A549 (cell line): ENCODE data around the gene KIF1C. TPM values are rescaled to one million over a fixed set of nuclear protein-coding genes. Genes with fewer than 3 reads are reported as not detected.

Experiments used
- ATAC-seq, 2 experiments: fragments of 200-7000 bp in 1 of 2; fragments of >200 bp in 1 of 2; cut with Nextera tagmentation in 1 of 2; cut with Tn5 transposase in 1 of 2; 3 replicates each; pipeline versions ENCODE4 v1.8.0 to v1.9.1; 2018 to 2020; ENCODE audit warnings: mild to moderate bottlenecking in 1 of 2, moderate library complexity in 1 of 2
- CTCF ChIA-PET: fragments of 300-600 bp; sonication (Branson Sonifier 250); formaldehyde crosslinking; extraction: SDS; loops from one replicate; lab custom pipeline; 2021; ENCODE audit warnings: antibody characterized with exemption, inconsistent platforms; lab: Yijun Ruan, JAX
- POLR2A ChIA-PET: fragments of 350-600 bp; formaldehyde crosslinking; extraction: SDS; loops from one replicate; lab custom pipeline; 2021; ENCODE audit warnings: antibody characterized with exemption, inconsistent platforms; lab: Yijun Ruan, JAX
- DNase-seq, 2 experiments: peaks; one replicate each; pipeline versions ENCODE4 v3.0.0 to v3.0.0-alpha.2; 2011 to 2016; ENCODE audit warnings: low read depth in 1 of 2, low spot score in 1 of 2
- FAIRE-seq: peaks from 2 replicates; lab custom pipeline; 2011; peaks lifted over from hg19 to GRCh38; lab: Jason Lieb, UNC
- H3K27ac ChIP-seq, 2 experiments: fragments of >200 bp; sonication (Bioruptor Twin); formaldehyde crosslinking; 3 replicates each; pipeline ENCODE4 v1.5.1; 2016 to 2017
- H3K4me1 ChIP-seq: fragments of >200 bp; sonication (Bioruptor Twin); formaldehyde crosslinking; 3 replicates; pipeline ENCODE4 v1.6.1; 2016
- H3K4me2 ChIP-seq: fragments of >200 bp; sonication (Bioruptor Twin); formaldehyde crosslinking; 3 replicates; pipeline ENCODE4 v1.6.1; 2016
- H3K4me3 ChIP-seq: fragments of >200 bp; sonication (Bioruptor Twin); formaldehyde crosslinking; 3 replicates; pipeline ENCODE4 v1.5.1; 2016
- H3K9me3 ChIP-seq: fragments of >200 bp; sonication (Bioruptor Twin); formaldehyde crosslinking; 3 replicates; pipeline ENCODE4 v1.6.1; 2016
- CBX2 ChIP-seq: fragments of 200-600 bp; sonication (generic); IDR thresholded peaks from 2 replicates; pipeline ENCODE4 v1.6.1; 2016; ENCODE audit warnings: low read depth, mild to moderate bottlenecking, borderline replicate concordance
- CHD2 ChIP-seq: fragments of 150-350 bp; IDR thresholded peaks from 2 replicates; pipeline ENCODE4 v1.6.1; 2014; ENCODE audit warnings: low read length; ENCODE audit not compliant: partially characterized antibody
- GATA3 ChIP-seq: IDR thresholded peaks from 2 replicates; pipeline ENCODE4 v1.6.1; 2012; ENCODE audit warnings: borderline replicate concordance
- JUN ChIP-seq, 2 experiments: fragments of >200 bp; sonication (Bioruptor Twin); formaldehyde crosslinking; IDR thresholded peaks; 2 replicates in 1 of 2; 3 replicates in 1 of 2; pipeline ENCODE4 v1.6.1; 2016 to 2017
- JUNB ChIP-seq: fragments of >200 bp; sonication (Bioruptor Twin); formaldehyde crosslinking; IDR thresholded peaks from 2 replicates; pipeline ENCODE4 v1.6.1; 2016
- KDM5A ChIP-seq: fragments of 200-600 bp; sonication (generic); IDR thresholded peaks from 2 replicates; pipeline ENCODE4 v1.6.1; 2016; ENCODE audit warnings: antibody characterized with exemption, mild to moderate bottlenecking
- MAFK ChIP-seq: fragments of 450-650 bp; IDR thresholded peaks from 2 replicates; pipeline ENCODE4 v1.6.1; 2014; ENCODE audit not compliant: partially characterized antibody
- MAZ ChIP-seq: fragments of 150-350 bp; IDR thresholded peaks from 2 replicates; pipeline ENCODE4 v1.6.1; 2014; ENCODE audit warnings: antibody characterized with exemption, low read depth, low read length, borderline replicate concordance
- NFE2L2 ChIP-seq: fragments of 150-350 bp; conservative IDR thresholded peaks from 2 replicates; pipeline ENCODE4 v1.6.1; 2014; ENCODE audit warnings: low read length
- NPAS2 ChIP-seq: fragments of 250-450 bp; sonication (Bioruptor Pico); IDR thresholded peaks from 2 replicates; pipeline ENCODE4 v1.8.0; 2022; ENCODE audit warnings: mild to moderate bottlenecking, moderate library complexity, borderline replicate concordance
- PHF8 ChIP-seq: fragments of 200-600 bp; sonication (generic); IDR thresholded peaks from 2 replicates; pipeline ENCODE4 v1.6.1; 2016; ENCODE audit warnings: low read depth, mild to moderate bottlenecking, antibody characterized with exemption, moderate library complexity, borderline replicate concordance
- POLR2AphosphoS2 ChIP-seq: conservative IDR thresholded peaks from 2 replicates; pipeline ENCODE4 v1.6.1; 2012; ENCODE audit warnings: low read length, improper control_type of control experiment, inconsistent platforms
- RARB ChIP-seq: fragments of 250-450 bp; sonication (Bioruptor Pico); IDR thresholded peaks from 2 replicates; pipeline ENCODE4 v1.8.0; 2021; ENCODE audit warnings: mild to moderate bottlenecking, moderate library complexity
- RCOR1 ChIP-seq: fragments of 150-350 bp; IDR thresholded peaks from 2 replicates; pipeline ENCODE4 v1.6.1; 2014; ENCODE audit warnings: antibody characterized with exemption, low read length, low read depth
- SMC3 ChIP-seq: fragments of >200 bp; sonication (Bioruptor Twin); formaldehyde crosslinking; IDR thresholded peaks from 3 replicates; pipeline ENCODE4 v1.6.1; 2018; ENCODE audit warnings: inconsistent platforms
- SREBF2 ChIP-seq: fragments of 450-650 bp; IDR thresholded peaks from 2 replicates; pipeline ENCODE4 v1.6.1; 2014; ENCODE audit warnings: mild to moderate bottlenecking, moderate library complexity
- ZC3H11A ChIP-seq: fragments of 450-650 bp; IDR thresholded peaks from 2 replicates; pipeline ENCODE4 v1.6.1; 2014; ENCODE audit warnings: antibody characterized with exemption, mild to moderate bottlenecking
- ZNF302 ChIP-seq: fragments of 250-450 bp; sonication (Bioruptor Pico); IDR thresholded peaks from 2 replicates; pipeline ENCODE4 v1.9.0; 2021; ENCODE audit warnings: inconsistent platforms, mild to moderate bottlenecking, moderate library complexity
- WGBS: methylation state at CpG from one replicate; pipeline ENCODE4 v1.1.6; 2017; ENCODE audit errors: missing lambda C conversion rate; 5-methylcytosine and 5-hydroxymethylcytosine counted together
- polyA plus RNA-seq, 4 experiments: library from polyadenylated mRNA; depleted of rRNA in 3 of 4; stranded (reverse); fragments of >200 nt; fragmentation: RNase III in 1 of 4; extraction: RNeasy Plus Mini Kit Qiagen cat#74134 plus additional on column Dnase treatment in 1 of 4; gene quantifications; 2 replicates in 3 of 4; 3 replicates in 1 of 4; pipeline ENCODE4 v1.2.3, GENCODE V29; 2011 to 2017
- TF ChIP-seq, protein P1 (sequence below): fragments of 250-450 bp; sonication (Bioruptor Pico); IDR thresholded peaks from 2 replicates; pipeline ENCODE4 v1.5.0; 2021; ENCODE audit warnings: mild to moderate bottlenecking, moderate library complexity, borderline replicate concordance
- TF ChIP-seq, protein P2 (sequence below): fragments of 450-650 bp; IDR thresholded peaks from 2 replicates; pipeline ENCODE4 v1.6.1; 2014; ENCODE audit warnings: antibody characterized with exemption
- TF ChIP-seq, protein P3 (sequence below): IDR thresholded peaks from 2 replicates; pipeline ENCODE4 v1.6.1; 2012

KIF1C gene
- polyA plus RNA-seq, 2 of the 4 experiments (the other 2 are of a cell fraction), result 48.4 to 77.4 TPM

DNA sequence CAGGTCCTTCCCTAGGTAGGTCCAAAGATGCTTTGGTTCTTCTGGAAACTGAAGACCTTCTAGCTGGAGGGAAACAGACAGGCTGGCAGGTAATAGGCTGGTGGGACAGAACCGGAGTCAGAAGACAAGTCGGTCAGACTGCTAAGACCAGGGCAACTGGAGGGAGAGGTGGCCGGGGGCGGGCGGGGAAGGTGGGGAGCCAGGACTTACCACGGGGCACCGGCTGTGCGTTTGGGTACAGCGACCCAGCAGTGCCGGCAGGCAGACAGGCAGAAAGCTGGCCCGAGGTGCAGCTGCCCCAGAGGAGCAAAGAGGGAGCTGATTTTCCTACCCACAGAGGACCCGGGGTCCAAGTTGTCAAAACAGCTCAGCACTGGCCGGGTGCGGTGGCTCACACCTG, 36.9 kb downstream of the KIF1C start:
- ATAC-seq (no peak; a peak in 1 of 6 replicates), FAIRE-seq (no peak), DNase-seq (no peak)
- no peak overlapping the region; the same call in 2 of the 3 replicates for H3K4me3 ChIP-seq
- peak overlapping the region in 1 of 2 experiments; percentile 81; a peak in 4 of 6 replicates for H3K27ac ChIP-seq
- POLR2A ChIA-PET, result interaction anchor here (1.5 to 1.7 kb wide), 2 partner anchors 15 to 67 kb away, joined by 8 read pairs; partner anchors contain the start of gene SPAG7
- no peaks in the 10 kb centered on the region for H3K9me3 ChIP-seq
- WGBS, result 79% methylated on average over 14 of the region's 14 CpGs
- H3K4me2 ChIP-seq, result peak overlapping the region; percentile 77
- TF ChIP-seq, protein P1, sequence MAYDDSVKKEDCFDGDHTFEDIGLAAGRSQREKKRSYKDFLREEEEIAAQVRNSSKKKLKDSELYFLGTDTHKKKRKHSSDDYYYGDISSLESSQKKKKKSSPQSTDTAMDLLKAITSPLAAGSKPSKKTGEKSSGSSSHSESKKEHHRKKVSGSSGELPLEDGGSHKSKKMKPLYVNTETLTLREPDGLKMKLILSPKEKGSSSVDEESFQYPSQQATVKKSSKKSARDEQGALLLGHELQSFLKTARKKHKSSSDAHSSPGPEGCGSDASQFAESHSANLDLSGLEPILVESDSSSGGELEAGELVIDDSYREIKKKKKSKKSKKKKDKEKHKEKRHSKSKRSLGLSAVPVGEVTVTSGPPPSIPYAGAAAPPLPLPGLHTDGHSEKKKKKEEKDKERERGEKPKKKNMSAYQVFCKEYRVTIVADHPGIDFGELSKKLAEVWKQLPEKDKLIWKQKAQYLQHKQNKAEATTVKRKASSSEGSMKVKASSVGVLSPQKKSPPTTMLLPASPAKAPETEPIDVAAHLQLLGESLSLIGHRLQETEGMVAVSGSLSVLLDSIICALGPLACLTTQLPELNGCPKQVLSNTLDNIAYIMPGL (CRISPR knock-in tag), result no peak
- TF ChIP-seq JUN (IDR thresholded peaks at IDR 0.05), result no peak
- no peak for TF ChIP-seq PHF8
- no peak for TF ChIP-seq NFE2L2
- TF ChIP-seq KDM5A, result no peak
- no peak for TF ChIP-seq ZNF302 (CRISPR knock-in tag)
- TF ChIP-seq, protein P2, sequence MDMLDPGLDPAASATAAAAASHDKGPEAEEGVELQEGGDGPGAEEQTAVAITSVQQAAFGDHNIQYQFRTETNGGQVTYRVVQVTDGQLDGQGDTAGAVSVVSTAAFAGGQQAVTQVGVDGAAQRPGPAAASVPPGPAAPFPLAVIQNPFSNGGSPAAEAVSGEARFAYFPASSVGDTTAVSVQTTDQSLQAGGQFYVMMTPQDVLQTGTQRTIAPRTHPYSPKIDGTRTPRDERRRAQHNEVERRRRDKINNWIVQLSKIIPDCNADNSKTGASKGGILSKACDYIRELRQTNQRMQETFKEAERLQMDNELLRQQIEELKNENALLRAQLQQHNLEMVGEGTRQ, result no peak
- no peak for TF ChIP-seq NPAS2 (CRISPR knock-in tag)
- CTCF ChIA-PET, result interaction anchor here (0.6 to 5.7 kb wide), 9 partner anchors 11 to 299 kb away, joined by 3 to 42 read pairs (median 6); partner anchors contain the start of genes CAMTA2 and CHRNE
- H3K4me1 ChIP-seq, result peaks cover 3% of the 10 kb centered on the region; the same call in 1 of the 3 replicates

DNA sequence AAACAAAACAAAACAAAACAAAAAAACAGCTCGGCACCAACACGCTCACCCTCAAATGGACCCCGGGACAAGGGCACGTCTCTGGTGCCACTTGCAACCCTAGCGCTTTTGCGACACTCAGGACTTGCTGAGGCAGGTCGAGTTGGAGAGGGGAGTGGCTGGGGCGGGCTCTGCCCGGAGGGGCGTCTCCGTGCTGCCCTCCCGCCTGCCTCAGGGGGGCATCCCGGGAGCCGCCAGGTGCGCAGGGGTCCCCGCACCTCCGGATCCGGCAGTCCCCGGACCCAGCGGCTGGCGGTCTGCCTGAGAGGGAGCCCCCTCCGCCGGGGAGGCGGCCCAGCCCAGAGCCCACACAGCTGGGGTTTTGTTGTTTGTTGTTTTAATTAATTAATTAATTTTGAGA, 37.6 kb downstream of the KIF1C start, which contains the start of gene SLC52A1:
TSS of gene SLC52A1 (minus strand) at position 112 of the 400 bp plus-strand sequence. CDS start 820 bp downstream, outside the sequence.
- H3K27ac ChIP-seq, result peak within 1 kb of the TSS; percentile 14 to 81; a peak in 4 of 6 replicates
- peak; percentile 55 to 65 for ATAC-seq
- H3K4me3 ChIP-seq, result peak within 1 kb of the TSS; percentile 44
- TF ChIP-seq MAFK (peak; percentile 16), CHD2 (no peak)
- TF ChIP-seq, all 56 proteins: peak for 1
- Histone ChIP-seq H3K4me1 (peaks cover 3% of the 10 kb centered on the region; the same call in 1 of the 3 replicates), H3K4me2 (peak within 1 kb of the TSS; percentile 77), H3K9me3 (no peaks in the 10 kb centered on the region)
- POLR2A ChIA-PET, result interaction anchor here (1.4 to 1.7 kb wide), 3 partner anchors 10 to 68 kb away, joined by 5 to 8 read pairs (median 8); partner anchors contain the start of gene SPAG7
- DNase-seq, result peak; percentile 47 to 51
- whole genome bisulfite sequencing, result 4% methylated on average over 19 of the region's 24 CpGs
- CTCF ChIA-PET, result interaction anchor here (0.6 to 4.7 kb wide), 6 partner anchors 13 to 320 kb away, joined by 3 to 23 read pairs (median 7); partner anchors contain the start of genes CAMTA2 and ZNF594
- FAIRE-seq, result no peak

DNA sequence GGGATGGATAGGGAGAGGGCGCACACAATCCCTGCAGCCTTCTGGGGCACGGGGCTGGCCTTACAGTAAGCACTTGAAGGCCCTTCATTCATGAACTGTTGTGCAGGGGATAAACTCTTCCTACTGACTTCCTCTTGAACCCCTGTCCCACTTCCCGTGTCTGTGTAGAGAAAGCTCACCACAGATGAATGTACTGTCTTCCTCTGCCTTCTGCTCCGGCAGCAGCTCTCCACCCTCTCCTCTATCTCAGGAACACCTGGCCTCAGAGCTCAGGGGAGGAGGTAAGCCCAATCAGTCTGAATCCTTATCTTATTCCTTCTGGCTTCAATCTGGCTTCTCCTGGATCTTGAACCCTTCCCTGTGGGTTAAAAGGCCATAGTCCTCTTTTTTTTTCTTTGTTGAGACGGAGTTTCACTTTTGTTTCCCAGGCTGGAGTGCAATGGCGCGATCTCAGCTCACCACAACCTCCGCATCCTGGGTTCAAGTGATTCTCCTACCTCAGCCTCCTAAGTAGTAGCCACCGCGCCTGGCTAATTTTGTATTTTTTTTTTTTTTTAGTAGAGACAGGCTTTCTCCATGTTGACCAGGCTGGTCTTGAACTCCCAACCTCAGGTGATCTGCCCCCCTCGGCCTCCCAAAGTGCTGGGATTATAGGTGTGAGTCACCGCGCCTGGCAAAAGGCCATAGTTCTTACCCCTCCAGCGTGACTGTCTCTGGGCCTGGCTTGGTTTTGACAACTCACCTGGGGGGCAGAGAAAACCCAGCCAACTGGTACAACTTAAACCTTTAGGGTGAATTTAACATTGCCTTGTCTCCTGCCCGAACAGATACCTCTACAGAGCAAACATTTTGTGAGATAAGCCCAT, 44.6 kb downstream of the KIF1C start:
- no peak for DNase-seq
- H3K27ac ChIP-seq, result no peak overlapping the region
- TF ChIP-seq POLR2AphosphoS2 (no peak), RCOR1 (no peak), SREBF2 (no peak), SMC3 (no peak), RARB (CRISPR knock-in tag) (no peak), JUNB (no peak), ZC3H11A (no peak), MAZ (no peak), CBX2 (no peak), GATA3 (no peak)
- TF ChIP-seq, protein P3, sequence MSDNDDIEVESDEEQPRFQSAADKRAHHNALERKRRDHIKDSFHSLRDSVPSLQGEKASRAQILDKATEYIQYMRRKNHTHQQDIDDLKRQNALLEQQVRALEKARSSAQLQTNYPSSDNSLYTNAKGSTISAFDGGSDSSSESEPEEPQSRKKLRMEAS, result no peak
- TF ChIP-seq, all 56 proteins: peak for 0
- ATAC-seq (no peak), FAIRE-seq (no peak)
- ChIA-PET POLR2A (no interaction called here), CTCF (interaction anchor here (1.0 to 1.2 kb wide), 2 partner anchors 13 to 61 kb away, joined by 3 read pairs; no protein-coding TSS in a partner anchor)
- 80% methylated on average over 15 of the region's 15 CpGs for WGBS
- no peaks in the 10 kb centered on the region for H3K4me1 ChIP-seq
- no peak overlapping the region for H3K4me2 ChIP-seq
- no peak overlapping the region for H3K4me3 ChIP-seq
- H3K9me3 ChIP-seq, result no peaks in the 10 kb centered on the region
